Pulmonary artery endothelial cell (primary cell): ENCODE measurements around the gene SH3RF2. TPM values are rescaled to one million over a fixed set of nuclear protein-coding genes. Genes with fewer than 3 reads are reported as not detected.

Experiments used
- DNase-seq: peaks from one replicate; pipeline ENCODE4 v3.0.0-alpha.2; 2011; ENCODE audit warnings: low read depth, low spot score
- total RNA-seq: library from RNA; depleted of rRNA; stranded (reverse); fragments of >200 nt; gene quantifications from 2 replicates; pipeline ENCODE4 v1.2.3, GENCODE V29; 2014

Gene SH3RF2
- total RNA-seq, 1 donor from 2014 or later = 1.3 TPM

DNA sequence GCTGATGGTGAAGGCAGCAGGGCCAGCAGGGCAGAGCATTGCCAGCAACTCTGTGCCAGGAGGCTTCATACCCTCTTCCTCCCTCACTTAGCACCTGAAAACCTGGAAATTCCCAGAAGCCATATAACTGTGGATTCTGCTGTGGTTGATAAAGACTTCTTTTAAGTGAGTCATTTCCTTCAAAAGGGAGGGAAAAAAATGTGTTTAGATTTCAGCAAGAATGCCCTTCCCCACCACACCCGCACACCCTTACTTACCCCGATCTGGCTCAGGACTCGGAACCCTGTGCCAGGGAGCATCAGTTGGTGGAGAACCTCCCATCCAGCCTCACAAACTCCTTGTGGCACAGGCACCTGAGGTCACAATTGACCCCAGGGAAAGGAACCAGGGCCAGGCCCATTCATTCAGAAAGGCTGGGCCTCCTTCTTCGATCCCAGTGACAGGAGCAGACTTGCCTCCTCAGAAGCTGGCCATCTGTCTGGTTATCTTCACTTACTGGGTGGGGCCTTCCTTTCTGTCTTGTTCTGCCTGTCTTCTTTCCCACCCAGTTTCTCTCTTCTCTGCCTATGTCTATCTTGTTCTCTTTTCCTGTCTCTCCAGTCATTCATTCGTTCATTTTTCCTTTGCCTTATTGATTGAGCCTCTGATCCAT is 106.4 kb downstream of the SH3RF2 start:
- peak; percentile 19 for DNase-seq

DNA sequence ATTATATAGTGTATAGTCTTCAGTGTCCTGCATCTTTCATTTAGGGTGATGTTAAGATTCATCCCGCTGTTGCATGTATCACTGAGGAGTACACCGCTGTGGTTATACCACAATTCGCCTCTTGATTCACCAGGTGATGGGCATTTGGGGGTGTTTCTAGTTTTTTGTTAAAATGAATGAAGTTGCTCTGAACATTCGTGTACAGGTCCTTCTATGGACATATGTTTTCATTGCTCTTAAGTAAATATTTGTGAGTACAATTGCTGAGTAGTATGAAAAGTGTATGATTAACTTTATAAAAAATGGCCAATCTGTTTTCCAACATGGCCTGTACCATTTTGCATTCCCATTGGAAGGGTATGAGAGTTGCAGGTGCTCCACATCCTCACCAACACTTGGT is 107.3 kb downstream of the SH3RF2 start:
- DNase-seq = no peak

DNA sequence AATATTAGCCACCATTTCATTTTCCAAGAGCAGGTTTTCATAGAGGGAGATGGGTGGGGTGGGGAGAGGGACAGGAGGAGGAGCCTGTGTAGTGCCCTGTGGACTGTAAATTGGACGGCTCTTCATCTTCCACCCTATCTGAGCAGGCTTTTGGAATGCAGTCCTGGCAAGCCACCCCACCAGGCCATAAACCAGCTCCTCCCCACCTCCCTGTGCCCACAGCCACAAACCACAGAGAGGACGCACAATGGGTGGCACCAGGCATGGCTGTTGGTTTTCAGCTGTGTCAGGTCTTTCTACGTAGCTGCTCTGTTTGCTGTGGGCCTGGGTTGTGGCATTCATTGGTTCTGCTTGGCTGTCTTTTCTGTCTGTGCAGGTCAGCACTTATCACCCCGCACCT is 111.0 kb downstream of the SH3RF2 start:
- no peak for DNase-seq

DNA sequence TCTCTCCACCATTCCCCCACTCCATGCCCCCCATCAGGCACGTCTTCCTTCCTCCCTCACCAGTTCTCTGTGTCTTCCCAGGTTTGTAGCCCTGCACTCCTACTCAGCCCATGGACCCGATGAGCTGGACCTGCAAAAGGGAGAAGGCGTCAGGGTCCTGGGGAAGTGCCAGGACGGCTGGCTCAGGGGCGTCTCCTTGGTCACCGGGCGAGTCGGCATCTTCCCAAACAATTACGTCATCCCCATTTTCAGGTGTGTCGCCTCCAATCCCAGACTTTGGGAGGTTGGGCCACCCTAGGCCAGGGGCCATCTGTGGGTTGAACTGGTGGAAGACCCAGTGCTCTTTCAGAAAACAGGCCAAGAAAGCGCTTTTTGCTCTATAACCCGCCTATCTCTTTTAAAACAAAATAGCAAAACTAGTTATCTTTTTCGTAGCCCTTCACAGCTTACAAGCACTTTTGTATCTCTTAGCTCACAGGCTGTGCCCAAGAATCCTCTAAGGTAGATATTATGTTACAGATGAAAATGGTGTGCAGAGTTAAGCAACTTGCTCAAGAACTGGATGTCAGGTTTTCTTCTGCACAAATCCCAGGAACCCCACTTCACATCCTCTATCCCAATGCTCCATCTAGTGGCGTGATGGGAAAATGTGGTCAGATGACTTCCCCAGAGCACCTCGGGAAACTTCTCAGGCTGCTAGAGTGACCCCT is 112.8 kb downstream of the SH3RF2 start:
- DNase-seq = peak; percentile 33

DNA sequence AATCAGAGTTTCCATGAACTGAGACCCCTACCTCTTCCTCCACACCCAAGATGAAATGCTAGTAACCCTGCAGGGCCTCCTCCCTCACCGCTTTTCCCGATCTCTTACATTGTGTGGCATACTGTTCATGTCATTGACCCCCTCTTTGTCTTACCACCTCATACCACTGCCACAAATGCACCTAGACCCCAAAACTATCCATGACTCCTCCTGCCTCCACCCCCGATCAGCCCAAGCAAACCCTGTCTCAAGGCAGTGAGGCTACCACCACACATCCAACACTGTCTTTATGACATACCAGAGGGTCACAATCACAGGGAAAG is 113.3 kb downstream of the SH3RF2 start:
- DNase-seq = no peak

DNA sequence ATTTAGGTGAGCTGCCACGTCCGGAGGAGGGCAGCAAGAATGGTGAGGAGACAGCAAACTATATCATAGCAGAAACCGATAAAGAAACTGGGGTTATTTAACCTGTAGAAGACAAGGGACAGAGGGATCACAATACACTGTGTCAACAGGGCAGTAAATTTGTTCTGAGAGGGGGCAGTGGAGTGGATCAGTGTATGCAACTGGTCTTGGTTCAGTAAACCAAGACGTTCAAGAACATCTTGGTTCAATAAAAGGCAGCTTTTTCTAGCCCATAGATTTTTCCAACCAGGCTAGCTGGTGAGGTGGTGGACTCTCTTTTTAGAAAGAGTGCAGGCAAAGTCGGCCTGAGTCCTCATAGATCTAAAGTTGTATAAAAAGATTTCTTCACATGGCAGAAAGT is 113.7 kb downstream of the SH3RF2 start:
- no peak for DNase-seq

DNA sequence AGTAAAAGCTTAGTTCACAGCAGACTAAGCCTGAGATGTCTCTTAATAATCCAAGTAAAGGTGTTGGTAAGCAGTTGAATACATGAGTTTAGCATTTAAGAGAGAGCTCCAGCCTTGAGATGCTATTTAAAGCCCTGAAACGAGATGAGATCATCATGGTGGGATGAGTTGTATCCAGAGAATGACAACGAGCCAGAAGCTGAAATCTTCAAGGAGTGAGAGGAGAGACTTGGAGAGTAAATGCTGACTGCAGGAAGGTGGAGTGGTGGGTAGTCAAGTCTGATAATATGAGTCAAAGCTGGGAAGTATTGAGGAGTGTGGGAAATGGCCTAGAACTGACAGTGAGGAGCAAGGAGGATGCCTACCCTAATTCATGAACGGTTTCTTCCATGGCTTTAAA is 115.3 kb downstream of the SH3RF2 start:
- no peak for DNase-seq

DNA sequence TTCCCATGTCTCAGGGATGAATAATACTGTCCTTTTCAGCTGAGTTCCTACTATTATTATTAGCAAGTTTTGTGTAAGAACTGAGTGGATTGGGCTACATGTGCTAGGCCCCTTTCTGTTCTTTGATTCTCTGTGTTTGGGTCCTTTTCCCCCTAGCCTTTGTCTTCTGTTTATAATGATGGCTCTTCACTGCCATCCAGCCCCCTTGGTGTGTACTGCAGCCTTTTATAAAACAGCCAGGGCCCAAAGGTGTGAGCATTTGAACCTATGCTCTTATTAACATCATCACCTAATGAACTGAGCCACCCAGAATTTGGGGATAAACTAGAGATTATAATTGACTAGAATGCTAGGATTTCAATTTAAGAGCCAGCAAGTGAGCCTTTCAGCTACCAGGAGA is 116.4 kb downstream of the SH3RF2 start:
- no peak for DNase-seq

DNA sequence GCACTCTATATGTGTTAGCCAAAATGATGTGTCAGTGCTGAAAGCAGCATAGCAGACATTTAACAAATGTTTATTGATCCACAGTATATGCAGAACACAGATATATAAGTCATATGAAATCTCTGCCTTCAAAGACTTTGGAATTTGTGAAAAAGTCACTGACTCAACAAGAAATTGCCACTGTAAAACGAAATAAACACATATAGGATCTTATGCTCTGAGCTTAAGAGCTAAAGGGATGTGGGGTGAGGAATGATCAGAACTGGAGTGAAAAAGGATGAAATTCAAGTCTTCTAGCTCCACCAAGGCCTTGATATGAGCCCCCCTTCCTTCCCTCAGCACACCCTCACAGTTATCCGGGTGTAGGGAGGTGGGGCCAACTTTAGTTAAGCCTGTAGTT is 119.1 kb downstream of the SH3RF2 start:
- DNase-seq = no peak

DNA sequence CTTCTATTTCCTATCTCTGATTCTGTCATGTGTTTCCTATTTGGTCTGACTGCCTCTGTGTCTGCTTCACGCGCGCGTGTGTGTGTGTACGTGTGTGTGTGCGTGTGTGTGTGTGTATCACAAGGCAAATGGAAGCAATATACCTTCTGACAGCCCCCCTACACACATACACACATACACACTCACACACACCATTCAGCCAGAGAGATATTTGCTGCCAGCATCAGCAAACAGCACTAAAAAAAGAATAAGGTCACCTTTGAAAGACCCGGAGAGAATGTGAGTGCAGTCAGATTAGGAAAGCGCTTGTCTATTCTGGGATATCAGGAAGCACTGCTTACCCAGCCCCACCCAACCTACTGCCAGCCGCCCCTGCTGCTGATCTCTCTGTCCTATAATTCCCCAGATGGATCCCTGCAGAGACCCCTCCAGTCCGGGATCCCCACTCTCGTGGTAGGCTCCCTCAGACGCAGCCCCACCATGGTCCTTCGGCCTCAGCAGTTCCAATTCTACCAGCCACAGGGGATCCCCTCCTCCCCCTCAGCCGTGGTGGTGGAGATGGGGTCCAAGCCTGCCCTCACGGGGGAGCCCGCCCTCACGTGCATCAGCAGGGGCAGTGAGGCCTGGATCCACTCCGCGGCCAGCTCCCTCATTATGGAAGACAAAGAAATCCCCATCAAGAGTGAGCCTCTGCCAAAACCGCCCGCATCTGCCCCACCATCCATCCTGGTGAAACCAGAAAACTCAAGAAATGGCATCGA is 123.3 kb downstream of the SH3RF2 start:
- DNase-seq = no peak

DNA sequence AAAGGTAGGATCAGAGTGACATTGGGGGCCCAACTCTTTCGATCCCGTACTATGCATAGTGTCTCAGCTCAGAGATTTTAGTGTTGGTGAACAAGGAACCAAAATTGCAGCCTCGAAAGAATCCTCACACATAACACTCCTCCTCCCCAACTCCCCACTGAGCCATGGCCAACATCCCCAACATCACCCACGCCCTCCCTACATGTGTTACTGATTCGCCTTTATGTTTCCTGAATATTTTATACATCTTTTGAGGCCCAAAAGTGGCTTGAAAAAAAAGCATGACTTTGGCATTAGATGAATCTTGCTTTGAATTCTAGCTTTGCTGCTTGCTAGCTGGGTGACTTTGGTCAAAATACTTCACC is 123.8 kb downstream of the SH3RF2 start:
- no peak for DNase-seq

DNA sequence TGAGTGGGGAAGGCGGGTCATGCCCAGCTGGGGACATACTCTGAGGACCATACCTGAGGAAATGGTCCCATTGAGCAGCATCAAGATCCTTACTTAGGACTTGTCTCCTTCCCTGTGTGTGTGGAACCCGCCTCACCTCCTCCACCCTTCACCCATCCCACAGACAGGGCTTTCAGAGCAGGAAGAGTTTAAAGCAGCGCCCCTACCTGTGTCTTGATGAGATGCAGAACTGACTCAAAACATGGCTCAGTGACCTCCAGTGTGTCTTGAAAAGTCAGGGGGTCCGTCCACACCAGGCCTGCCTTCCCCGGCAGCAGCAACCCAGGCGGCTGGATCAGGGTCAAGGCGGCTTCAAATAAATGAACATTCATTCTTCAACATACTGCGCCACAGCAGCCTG is 130.6 kb downstream of the SH3RF2 start:
- DNase-seq = no peak

DNA sequence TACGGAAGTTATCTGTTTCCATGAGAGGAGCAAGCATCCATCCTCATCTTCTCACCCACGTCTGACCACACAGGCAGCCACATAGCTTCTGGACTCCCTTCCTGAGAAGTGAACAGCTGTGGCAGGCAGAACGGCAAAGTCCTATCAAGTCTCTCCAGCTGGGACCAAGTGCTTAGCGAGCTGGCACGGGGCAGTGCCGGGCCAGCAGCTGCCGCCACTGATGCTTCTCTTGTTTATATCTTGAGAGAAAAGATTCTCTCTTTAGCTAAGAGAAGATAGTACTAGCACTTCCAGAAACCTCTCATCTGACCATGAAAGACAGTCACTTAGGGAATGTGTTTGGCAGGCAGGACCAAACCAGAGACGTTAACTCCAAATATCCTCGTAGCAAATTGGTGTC is 131.8 kb downstream of the SH3RF2 start:
- DNase-seq = no peak

DNA sequence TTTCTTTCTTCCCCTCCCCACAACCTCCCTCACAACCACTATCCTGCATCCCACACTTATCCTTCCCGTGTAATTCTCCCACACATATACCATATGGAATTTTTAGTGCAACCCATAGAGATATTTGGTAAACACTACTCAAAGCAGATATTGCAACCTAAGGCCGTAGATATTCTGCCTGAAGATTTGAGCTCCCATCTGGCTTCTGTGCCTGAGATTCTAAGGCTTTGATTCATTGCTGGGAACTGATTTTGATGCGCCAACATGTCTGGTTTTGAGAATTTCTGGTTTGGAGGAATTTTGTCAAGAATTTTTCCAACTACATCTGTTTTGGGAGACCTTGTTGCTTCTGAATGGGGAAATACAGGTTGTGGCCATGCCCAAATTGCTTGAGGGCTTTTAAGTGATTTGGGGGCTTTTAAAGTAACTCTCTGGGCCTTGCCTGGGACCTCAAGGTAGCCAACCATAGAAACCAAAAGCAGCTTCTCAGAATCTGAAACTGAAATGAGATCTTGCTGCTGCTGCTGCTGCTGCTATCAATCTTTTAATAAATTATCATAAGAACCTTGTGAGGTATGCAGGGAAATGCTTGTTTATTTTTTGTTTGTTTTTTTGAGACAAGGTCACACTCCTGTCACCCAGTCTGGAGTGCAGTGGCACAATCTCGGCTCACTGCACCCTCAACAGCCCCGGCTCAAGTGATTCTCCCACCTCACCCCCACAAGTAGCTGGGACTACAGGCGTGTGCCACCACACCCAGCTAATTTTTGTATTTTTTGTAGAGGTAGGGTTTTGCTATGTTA is 132.8 kb downstream of the SH3RF2 start:
- no peak for DNase-seq

DNA sequence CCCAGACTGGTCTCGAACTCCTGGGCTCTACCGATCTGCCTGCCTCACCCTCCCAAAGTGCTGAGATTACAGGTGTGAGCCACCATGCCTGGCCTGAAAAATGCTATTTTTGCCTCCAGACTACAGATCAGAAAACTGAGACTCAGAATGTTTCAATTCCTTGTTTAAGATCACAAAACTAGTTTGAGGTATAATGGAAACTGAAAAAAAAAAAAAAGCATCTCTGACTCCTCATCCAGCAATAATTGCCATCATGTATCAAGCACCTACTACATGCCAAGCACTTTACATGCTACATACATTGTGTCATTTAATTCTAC is 133.4 kb downstream of the SH3RF2 start:
- no peak for DNase-seq

DNA sequence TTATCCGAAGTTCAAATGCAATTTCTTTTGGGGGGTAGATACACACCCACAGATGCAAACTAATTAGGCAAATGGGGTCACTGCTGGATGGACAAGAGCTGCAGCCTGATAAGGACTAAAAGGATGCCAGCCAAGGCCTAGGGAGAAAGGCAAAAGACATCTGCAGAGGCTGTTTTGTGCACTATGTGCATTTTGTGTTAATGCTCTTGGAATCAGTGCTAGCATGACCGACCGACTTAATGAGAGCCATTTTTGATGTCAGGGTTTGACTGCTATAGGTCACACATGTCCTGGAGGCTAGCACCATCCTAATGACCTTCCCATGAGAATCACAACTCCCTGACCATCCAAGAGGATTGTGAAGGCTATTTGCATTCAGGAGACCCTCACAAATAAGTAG is 134.4 kb downstream of the SH3RF2 start:
- no peak for DNase-seq

DNA sequence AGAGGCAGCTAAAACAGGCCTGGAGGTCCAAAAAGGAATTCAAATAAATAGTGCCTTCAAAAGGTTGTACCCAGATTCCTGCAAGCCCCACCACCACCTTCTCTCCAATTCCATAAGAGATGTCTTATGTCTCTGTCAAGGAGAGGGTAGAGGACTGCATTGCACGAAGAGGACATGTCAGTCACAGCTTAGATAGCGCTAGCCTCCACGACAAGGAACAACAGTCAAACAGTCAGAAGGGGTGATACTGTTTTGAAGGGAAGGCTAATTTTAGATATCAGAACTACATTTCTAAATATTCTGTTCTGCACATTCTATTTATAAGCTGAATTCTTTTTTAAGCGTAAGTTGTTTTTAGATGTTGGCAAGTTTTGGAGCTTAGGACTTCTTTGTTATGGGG is 134.8 kb downstream of the SH3RF2 start:
- no peak for DNase-seq

DNA sequence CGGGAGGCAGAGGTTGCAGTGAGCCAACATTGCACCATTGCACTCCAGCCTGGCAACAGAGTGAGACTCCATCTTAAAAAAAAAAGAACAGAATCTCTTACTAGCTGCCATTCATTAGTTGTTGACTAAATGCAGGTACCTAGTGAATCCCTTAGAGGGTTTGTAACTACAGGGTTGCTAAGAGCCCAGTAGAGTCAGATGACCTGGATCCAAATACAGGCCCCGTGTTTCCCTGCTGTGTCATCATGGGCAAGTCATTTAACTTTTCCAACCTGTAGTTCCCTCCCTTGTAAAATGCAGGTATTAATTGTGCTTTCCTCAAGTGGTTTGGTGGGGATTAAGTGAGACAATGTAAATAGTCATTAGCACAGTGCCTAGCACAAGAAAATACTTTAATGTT is 136.2 kb downstream of the SH3RF2 start:
- DNase-seq = no peak

DNA sequence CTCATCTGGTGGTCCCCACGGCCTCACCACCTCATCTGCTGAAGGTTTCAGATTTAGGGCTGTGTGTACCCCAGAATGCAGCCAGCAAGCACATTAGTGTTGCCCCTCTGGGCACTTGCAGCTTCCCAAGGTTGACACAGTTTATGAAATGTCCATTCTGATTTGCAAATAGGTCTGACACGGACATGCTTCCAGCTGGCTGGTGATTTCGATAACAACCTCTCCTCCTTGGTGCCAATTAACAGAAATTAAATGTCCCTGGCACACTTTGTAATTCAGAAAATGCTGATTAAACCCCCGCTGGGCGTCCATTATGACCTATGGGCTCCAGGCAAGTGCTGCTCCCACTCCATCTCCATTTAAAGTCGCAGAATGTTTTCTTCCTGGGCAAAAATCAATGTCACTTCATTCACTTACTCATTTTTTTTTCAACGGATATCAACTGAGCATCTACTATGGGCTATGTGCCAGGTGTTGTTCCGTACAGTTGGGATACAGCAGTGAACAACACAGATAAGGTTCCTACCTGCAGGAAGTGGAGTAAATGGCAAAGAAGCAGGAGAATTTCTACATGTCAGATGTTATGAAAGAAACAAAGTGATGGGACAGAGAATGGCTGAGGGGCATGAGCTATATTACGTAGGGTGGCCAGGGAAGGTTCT is 137.0 kb downstream of the SH3RF2 start:
- no peak for DNase-seq

DNA sequence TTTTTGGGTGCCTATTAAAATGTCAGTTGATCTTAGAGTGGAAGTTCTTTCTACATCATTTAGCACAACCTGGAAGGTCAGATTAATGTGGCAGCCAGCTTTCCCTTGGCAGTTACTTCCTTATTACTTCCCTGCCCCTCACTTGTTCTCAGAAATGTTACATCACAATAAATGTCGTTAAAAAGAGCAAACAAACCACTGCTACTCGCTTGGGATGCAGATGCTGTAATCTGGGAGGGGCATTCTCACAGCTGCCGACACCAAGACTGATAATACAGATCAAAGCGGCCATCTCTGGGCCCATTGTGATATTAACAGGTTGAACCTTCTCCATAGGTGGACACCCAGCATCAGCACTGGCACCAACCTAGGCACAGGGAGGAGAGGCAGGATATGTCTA is 139.7 kb downstream of the SH3RF2 start:
- no peak for DNase-seq

DNA sequence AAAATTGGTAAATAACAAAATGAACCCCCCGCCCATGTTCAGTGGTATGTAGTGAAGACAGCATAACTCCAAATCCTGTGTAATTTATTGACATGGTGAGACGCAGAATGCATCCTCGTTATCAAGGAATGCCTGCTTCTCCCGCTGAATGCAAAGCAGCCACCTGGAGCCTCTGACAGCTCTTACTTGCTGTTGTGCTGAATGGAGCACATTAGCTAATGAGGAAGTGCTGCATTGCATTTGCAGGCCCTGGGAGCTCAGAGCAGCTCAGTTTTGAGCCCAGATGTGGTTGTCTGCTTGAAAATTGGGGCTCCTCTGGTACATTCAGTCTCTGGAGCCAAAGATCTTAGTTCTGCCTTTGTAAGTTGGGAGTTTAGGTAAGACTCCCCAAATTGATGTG is 140.1 kb downstream of the SH3RF2 start:
- DNase-seq = no peak

DNA sequence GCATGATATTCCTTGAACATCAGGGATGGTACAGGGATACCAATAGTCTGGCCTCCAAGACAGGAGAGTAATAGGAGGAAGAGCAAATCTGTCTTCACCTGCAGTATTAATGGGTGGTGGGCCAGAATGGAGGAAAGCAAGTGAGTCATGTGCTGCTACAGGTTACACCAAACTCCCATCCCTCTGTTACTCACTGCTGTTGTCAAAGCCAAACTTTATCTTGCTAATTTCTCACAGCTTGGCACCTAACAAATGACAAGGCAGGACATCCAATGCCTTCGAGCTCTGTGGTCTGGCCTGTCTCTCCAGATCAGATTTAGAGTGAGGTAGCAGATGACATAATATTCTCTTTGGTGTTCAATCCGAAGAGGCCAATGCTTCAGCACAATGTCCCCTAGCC is 142.2 kb downstream of the SH3RF2 start:
- DNase-seq = no peak
